Ishikawa (cell line): ENCODE results near the gene USP2.

Experiments
- CEBPB ChIP-seq: IDR thresholded peaks from 2 replicates; pipeline ENCODE4 v1.6.1; 2012
- CREB1 ChIP-seq: IDR thresholded peaks from 2 replicates; pipeline ENCODE4 v1.6.1; 2012; ENCODE audit warnings: low read depth
- EGR1 ChIP-seq: IDR thresholded peaks from 2 replicates; pipeline ENCODE4 v1.6.1; 2012
- EP300 ChIP-seq: IDR thresholded peaks from 2 replicates; pipeline ENCODE4 v1.6.1; 2012; ENCODE audit warnings: borderline replicate concordance
- FOXM1 ChIP-seq: IDR thresholded peaks from 2 replicates; pipeline ENCODE4 v1.6.1; 2012; ENCODE audit warnings: low read depth, borderline replicate concordance
- NFIC ChIP-seq: IDR thresholded peaks from 2 replicates; pipeline ENCODE4 v1.6.1; 2012
- RAD21 ChIP-seq: IDR thresholded peaks from 2 replicates; pipeline ENCODE4 v1.6.1; 2012; ENCODE audit warnings: low read depth
- TAF1 ChIP-seq: IDR thresholded peaks from 2 replicates; pipeline ENCODE4 v1.6.1; 2012; ENCODE audit warnings: low read depth, mild to moderate bottlenecking
- TCF12 ChIP-seq: IDR thresholded peaks from 2 replicates; pipeline ENCODE4 v1.6.1; 2012; ENCODE audit warnings: low read depth
- TEAD4 ChIP-seq: IDR thresholded peaks from 2 replicates; pipeline ENCODE4 v1.6.1; 2012
- YY1 ChIP-seq: IDR thresholded peaks from 2 replicates; pipeline ENCODE4 v1.6.1; 2012; ENCODE audit warnings: low read depth
- ZBTB7A ChIP-seq: IDR thresholded peaks from 2 replicates; pipeline ENCODE4 v1.6.1; 2012; ENCODE audit warnings: low read depth
- TF ChIP-seq, protein P1 (sequence below): IDR thresholded peaks from 2 replicates; pipeline ENCODE4 v1.6.1; 2012
- TF ChIP-seq, protein P2 (sequence below): IDR thresholded peaks from 2 replicates; pipeline ENCODE4 v1.6.1; 2012; ENCODE audit warnings: low read depth, mild to moderate bottlenecking
- TF ChIP-seq, protein P3 (sequence below): IDR thresholded peaks from 2 replicates; pipeline ENCODE4 v1.6.1; 2012

USP2 gene

DNA sequence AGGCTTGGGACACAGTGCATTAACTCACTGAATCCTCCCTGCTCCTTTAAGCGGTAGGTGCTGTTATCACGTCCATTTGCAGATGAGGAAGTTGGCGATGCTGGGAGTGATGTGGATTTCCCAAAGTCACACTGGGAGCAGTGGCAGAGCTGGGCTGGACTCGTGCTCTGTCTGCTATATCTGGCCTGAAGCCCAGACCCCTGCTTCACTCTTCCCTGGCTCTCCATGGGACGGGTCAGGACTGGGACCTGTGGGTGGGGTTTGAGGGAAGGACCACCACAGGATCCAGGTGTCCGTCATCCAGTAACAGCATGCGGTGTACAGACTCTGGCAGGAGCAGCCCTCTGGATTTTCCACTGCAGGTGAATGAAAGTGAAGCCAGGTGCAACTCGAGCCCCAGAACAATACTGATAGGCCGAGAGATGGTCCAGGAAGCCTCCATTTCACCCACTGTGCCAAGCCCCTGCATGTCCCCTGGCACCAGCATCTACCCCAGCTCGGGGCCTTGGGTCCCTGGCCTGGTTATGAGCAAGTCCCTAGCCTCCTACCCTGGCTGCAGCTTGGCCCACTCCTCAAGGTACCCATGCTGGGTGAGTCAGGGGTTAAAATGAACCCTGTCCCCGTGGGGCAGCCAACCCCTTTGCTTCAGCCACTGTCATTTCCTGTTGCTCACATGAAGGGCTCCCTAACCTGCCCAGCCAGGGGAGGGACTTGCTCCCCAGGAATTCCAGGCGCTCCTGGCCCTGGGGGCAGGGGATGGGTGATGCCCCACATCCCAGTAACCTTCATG lies 4.2 kb downstream of the USP2 start:
- TF ChIP-seq CREB1, result no peak

DNA sequence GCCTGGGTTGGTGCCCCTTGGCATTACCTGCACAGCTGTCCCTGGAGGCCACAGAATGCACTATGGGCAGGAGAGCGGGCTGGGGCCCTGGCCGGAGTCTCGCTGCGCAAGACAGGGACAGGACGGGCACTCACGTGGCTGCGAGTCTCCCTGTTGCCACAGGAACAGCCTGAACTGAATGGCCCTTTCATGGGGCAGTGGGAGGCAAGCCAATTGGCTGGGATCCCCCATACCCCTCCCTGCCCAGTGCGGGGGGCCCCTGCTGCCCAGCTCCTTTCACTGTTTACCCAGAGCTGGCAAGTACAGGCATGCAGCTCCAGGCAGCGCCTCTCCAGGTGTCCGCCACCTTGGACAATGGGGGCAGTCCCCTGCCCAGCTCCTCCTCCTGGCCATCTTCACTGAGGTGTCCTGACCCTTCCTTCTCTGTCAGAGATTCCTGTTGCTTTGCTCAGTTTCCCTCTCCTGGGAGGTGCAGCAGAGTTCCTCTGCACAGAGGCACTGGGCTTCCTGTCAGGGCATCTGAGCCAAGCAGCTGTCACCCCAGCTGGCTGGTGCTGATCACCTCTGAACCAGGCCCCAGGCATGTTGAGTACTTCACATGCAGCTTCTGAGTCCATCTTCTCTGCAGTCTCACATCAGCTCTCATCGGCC lies 5.2 kb downstream of the USP2 start:
- TF ChIP-seq, protein P1, sequence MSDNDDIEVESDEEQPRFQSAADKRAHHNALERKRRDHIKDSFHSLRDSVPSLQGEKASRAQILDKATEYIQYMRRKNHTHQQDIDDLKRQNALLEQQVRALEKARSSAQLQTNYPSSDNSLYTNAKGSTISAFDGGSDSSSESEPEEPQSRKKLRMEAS, result no peak
- no peak for TF ChIP-seq NFIC
- no peak for TF ChIP-seq FOXM1
- TF ChIP-seq CEBPB, result no peak
- TF ChIP-seq CREB1, result no peak
- TF ChIP-seq TAF1, result no peak
- TF ChIP-seq TEAD4, result no peak
- TF ChIP-seq TCF12, result no peak

DNA sequence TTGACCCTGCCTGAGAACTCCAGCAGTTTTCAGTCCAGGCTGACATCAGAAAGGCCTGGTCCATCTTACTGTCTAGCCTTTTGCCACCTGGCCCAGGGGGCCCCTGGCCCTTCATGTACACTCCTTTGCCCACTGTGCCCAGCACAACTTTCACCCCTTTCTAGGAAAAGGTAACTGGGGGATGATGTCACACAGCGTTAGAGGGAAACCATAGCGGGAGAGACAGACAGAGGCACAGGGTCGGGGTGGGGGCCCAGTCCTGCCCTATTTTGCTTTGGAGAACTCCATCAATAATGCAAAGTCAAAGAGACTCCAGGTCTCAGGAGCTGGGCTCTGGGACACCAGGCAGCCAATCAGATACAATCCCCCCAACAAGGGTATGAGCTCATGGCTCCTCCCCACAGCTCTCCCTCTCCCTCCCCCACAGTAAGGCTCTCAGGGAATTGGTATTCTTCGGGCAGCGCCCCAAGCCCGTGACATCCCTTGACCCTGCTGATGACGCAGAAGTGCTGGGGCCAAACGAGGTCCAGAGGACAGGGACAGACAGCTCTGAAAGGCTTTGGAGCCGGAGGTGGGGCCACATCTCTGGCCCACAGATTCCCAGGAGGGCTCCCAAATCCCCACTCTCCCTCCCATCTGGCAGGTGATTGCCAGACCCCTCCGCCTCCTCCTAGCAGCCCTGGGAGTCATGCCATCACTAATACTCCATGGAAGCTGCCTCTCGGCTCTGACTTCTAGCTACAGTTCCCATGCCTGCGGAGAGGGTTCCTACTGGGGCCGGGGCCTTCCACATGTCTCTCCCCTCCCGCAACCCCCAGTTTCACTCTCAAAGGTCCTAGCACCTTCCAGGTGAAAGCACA lies 5.9 kb downstream of the USP2 start:
- TF ChIP-seq, protein P2, sequence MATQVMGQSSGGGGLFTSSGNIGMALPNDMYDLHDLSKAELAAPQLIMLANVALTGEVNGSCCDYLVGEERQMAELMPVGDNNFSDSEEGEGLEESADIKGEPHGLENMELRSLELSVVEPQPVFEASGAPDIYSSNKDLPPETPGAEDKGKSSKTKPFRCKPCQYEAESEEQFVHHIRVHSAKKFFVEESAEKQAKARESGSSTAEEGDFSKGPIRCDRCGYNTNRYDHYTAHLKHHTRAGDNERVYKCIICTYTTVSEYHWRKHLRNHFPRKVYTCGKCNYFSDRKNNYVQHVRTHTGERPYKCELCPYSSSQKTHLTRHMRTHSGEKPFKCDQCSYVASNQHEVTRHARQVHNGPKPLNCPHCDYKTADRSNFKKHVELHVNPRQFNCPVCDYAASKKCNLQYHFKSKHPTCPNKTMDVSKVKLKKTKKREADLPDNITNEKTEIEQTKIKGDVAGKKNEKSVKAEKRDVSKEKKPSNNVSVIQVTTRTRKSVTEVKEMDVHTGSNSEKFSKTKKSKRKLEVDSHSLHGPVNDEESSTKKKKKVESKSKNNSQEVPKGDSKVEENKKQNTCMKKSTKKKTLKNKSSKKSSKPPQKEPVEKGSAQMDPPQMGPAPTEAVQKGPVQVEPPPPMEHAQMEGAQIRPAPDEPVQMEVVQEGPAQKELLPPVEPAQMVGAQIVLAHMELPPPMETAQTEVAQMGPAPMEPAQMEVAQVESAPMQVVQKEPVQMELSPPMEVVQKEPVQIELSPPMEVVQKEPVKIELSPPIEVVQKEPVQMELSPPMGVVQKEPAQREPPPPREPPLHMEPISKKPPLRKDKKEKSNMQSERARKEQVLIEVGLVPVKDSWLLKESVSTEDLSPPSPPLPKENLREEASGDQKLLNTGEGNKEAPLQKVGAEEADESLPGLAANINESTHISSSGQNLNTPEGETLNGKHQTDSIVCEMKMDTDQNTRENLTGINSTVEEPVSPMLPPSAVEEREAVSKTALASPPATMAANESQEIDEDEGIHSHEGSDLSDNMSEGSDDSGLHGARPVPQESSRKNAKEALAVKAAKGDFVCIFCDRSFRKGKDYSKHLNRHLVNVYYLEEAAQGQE, result no peak
- TF ChIP-seq, protein P3, sequence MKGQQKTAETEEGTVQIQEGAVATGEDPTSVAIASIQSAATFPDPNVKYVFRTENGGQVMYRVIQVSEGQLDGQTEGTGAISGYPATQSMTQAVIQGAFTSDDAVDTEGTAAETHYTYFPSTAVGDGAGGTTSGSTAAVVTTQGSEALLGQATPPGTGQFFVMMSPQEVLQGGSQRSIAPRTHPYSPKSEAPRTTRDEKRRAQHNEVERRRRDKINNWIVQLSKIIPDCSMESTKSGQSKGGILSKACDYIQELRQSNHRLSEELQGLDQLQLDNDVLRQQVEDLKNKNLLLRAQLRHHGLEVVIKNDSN, result no peak
- TF ChIP-seq CREB1 (no peak), YY1 (no peak), CEBPB (no peak), TAF1 (no peak), NFIC (no peak), EP300 (no peak), RAD21 (no peak), EGR1 (no peak)

DNA sequence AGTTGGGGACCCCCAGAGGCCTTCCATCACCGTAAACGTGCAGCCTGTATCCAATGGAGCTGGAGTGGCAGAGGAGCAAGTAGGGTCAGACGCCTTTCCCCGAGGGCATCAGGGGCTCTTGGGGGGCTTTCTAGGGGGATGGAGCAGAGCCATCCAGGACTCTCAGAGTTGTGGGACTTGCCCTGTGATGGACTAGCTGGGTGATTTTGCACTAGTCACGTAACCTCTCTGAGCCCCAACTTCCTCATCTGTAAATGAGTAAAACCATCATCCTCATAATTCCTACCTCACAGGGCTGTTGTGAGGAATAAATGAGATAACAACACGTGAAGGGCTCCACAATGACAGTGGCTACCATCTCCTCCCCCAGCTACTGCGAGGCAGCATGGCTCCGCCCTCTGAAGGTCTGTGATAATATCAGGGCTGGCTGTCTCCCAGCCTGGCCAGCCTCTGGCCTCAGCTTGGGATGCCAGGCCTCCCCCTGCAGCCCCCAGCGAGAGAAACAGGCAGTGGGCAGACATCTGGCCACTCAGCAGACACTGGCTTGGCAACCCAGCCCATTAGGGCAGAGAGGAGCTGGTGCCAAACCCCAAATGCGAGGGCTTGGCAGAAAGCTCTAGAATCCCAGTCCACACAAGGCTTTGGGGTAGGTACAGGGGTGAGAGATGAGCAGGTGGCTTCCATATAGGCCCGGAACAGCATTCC lies 6.7 kb downstream of the USP2 start:
- TF ChIP-seq FOXM1 (no peak), NFIC (no peak), YY1 (no peak), ZBTB7A (no peak), CREB1 (no peak), TCF12 (no peak)
- TF ChIP-seq, protein P1, result no peak

DNA sequence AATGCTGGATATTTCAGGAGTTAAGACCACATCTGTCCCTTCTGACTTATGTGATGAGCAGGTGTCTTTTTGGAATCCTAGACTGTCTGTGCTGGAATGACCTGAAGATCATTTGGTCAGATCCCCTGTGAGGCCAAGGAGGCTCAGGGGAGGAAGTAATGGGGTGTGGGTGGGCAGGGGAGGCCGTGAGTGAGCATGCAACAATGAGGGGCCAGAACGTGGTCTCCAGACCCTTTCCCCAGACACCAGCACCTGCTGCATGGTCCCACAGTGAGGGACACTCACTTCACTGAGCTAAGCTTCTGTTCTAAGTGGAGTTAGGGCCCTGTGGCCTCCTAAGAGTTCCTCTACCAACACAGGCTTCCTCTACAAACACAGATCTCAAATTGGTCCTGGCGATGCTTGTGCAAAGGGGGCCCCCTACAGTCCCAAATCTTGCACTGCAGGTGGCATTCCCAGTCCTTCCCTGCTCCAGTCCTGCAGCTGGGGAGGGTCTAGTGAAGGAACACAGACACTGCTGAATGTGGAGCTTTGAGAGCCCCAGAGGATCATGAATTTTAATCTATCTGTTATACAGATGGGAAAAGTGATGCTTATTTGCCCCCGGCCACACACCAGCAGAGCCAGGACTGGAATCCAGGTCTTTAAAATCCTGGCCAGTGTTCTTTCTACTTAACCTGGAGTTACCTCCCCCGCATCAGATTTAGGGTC lies 7.4 kb downstream of the USP2 start:
- TF ChIP-seq EP300 (no peak), NFIC (no peak), CREB1 (no peak), RAD21 (peak; percentile 96)

DNA sequence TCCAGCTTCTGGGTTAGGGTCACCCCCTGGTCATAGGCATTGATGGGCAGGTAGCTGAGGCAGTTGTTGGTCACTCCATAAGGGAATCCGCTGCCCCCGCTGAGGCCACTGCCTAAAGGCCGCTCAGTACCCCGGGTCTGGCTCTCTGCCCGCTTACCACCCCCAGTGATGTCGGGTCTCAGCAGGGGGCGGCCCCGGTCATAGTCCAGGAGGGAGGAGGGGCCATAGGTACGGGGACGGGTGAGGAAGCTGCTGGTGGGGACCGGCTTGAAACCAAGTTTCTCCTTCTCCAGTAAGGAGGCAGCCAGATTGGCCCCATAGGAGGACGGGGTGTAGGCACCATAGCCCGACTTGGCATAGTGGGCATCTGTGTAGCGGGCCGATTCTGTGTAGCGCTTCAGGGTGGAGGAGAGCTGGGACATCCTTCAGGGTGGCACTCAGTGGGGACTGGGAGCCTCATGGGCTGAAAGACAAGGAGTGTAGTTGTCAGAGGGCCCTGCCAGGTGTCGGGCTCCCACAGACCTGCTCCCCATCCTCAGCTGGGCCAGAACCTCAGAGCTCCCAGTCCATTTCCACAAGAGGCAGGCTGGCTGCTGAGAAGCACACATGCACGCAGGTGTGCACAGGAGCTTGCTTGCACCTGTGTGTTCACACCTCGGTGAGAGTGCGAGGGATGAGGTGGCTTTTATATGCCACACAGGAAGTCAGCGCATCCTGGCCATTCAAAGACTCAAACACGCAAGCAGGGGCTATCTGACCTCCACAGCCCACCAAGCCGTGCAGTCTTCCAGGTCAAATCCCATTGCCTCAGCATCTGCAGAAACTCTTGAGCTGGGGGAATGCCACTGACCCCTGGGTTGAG lies 8.2 kb downstream of the USP2 start:
- TF ChIP-seq FOXM1 (no peak), NFIC (no peak), ZBTB7A (no peak), CEBPB (no peak)
- TF ChIP-seq, protein P2, result no peak
- TF ChIP-seq, protein P1, result no peak
